CMK (cell line): ENCODE data around the gene ADD3.

Source experiments
- DNase-seq: peaks from one replicate; pipeline ENCODE4 v3.0.0-alpha.2; 2010; ENCODE audit warnings: low read depth

The ADD3 gene

DNA sequence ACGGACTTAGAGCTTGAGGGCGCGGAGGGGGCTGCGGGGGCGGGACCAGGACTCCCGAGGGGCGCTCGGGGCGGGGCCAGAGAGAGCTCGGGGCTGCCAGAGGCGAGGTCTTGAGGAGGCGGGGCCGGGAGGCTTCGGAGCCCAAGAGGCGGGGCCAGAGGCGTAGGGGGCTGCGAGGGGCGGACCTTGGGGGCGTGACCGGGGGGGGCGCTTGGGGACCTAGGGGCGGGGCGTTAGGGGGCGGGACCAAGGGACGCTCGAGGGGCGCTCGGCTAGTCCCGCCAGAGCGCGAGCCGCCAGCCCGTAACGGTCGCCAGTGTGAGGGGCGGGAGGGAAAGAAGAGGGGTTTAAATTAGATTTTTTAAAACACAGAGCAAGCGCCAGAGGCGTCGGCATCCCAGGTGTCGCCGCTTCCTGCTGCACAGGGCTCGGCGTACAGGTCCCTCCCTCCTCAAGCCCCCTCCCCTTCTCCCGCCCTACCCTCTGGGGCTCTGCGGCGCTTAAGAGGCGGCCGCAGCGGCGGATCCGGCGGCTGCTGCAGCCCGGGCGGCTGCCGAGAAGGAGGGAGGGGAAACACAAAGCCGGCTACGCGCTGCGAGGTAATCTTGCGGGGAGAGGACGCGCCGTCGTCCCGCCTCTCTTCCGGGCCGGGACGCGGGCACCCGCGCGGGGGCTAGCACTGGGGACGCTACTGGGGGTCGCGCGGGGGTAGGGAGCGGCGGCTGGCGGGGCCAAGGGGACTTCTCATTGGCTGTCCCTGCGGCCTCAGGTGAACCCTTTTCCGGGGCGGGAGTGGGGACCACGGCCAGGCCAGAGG is at the start of gene ADD3:
Gene ADD3, plus strand, starts transcription at position 284 of the 817 bp plus-strand sequence. CDS start 92,670 bp downstream, outside the sequence.
- DNase-seq = peak; percentile 71

GRCh38 chr10:109958059-109958458 is 49.7 kb upstream of the ADD3 start:
- DNase-seq = no peak

- DNase-seq = no peak
Observed at GRCh38 chr10:109959259-109960145, 48.3 kb upstream of the ADD3 start.

DNA sequence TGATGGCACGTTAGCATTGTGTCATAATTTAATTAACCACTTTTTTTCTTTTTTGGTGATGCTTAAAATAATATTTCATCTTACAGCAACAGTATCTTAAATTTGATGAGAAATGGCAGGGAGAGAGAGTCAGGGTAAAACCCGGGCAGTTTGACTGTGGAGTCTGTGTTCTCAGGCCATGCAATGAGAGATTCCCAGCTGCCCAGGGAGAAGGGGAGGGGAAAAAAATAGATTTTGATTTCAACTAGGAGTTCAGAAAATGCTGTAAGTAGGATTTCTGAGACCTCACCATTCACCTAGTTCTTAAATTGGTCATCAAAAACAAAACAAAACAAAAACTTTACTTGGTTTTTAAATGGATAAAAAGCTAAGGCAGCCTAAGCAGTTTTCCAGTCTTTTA is 47.1 kb upstream of the ADD3 start:
- DNase-seq = no peak

DNA sequence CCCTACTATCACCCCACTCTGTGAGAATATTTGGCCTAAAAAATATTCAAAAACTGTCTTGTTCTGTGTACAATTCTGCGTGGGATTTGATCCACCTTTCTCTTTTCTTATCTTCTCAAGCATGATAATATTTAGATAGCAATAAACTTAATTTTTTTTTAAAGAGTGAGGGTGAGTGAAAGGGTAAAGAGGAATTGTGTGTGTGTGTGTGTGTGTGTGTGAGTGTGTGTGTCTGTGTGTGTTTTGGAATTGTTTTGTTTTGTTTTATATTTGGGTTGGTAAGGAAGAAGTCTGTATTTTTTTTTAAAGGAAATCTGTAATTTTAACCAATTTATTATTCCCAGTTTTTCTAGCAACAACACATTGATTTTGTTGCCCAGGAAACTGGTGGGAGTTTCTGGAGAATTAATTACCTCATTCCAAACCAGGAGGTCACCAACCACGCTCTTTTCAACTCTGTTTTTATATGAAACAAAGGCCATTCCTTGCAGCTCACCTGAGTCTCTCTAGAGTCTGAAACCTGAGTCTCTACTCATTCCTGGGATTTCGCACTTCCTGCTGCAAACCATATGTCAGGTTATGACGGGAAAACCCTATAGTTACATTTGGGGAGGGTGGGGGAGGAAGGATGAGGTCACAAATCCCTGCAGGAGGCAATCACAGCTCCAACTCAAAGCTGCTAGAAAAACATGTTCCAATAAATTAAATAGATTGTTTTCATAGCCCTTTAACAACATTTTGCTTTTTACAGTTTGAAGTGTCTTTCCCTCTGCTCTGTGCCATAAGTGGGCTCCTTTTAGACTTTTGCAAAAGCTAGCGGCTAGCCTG is 46.4 kb upstream of the ADD3 start:
- no peak for DNase-seq

GRCh38 chr10:109962247-109962646 is 45.5 kb upstream of the ADD3 start:
- no peak for DNase-seq

- DNase-seq = no peak
Observed at GRCh38 chr10:109963439-109963838, 44.3 kb upstream of the ADD3 start.

DNA sequence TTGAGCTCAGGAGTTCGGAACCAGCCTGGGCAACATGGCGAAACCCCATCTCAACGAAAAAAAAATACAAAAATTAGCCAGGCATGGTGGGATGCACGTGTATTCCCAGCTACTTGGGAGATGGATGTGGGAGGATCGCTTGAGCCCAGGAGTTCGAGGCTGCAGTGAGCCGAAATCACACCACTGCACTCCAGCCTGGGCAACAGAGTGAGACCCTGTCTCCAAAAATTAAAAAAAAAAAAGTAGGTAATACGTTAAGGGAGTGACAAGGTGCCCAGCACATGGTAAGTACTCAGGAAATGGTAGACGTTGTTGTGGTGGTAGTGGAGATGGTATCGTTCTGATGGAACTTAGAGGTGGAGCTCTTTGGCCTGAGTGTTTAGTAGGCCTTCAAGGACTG is 43.5 kb upstream of the ADD3 start:
- DNase-seq = no peak

GRCh38 chr10:109966961-109967738 is 40.6 kb upstream of the ADD3 start:
- DNase-seq = no peak

DNA sequence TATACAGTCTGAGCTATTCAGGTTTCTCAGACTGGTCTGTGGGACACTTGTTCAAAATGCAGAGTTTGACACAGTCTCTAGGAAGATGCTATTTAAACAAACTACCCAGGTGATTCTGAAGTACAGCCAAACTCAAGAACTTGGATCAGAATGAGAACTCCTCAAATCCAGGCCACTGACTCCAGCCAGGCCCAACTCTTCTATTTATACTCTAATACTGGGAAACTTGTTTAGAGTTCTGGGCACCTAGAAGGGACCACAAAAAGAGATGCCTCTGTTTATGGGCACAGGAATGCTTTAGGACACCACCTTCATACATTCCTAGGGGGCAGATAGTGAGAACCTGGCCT is 40.1 kb upstream of the ADD3 start:
- DNase-seq = no peak

- DNase-seq = no peak
Observed at GRCh38 chr10:109968953-109969759, 38.6 kb upstream of the ADD3 start.

- no peak for DNase-seq
Observed at GRCh38 chr10:109969760-109970346, 37.9 kb upstream of the ADD3 start.

GRCh38 chr10:109971634-109972033 is 36.1 kb upstream of the ADD3 start:
- no peak for DNase-seq

- DNase-seq = no peak
Observed at GRCh38 chr10:109972372-109973001, 35.3 kb upstream of the ADD3 start.

DNA sequence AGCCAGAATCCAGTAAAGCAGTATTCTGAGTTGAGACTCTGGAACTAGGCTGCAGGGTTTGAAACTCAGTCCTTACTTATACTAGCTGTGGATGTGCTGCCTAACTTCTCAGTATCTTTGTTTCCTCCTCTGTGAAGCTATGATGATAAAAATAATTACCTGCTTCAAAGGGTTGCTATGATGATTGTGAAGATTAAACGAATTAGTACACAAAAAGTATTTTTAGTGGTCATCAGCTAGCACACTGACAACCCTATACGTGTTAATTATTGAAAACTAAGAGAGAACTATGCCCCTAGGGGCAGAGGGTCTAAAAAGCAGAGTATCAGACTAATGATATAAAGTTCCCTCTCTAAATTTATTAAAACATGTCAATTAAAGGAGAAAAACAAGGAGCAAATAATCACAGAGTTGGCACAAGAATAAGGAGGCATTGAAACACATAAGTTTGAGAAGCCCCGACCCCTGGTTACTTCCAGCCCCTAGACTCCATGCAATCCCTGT is 34.4 kb upstream of the ADD3 start:
- no peak for DNase-seq

DNA sequence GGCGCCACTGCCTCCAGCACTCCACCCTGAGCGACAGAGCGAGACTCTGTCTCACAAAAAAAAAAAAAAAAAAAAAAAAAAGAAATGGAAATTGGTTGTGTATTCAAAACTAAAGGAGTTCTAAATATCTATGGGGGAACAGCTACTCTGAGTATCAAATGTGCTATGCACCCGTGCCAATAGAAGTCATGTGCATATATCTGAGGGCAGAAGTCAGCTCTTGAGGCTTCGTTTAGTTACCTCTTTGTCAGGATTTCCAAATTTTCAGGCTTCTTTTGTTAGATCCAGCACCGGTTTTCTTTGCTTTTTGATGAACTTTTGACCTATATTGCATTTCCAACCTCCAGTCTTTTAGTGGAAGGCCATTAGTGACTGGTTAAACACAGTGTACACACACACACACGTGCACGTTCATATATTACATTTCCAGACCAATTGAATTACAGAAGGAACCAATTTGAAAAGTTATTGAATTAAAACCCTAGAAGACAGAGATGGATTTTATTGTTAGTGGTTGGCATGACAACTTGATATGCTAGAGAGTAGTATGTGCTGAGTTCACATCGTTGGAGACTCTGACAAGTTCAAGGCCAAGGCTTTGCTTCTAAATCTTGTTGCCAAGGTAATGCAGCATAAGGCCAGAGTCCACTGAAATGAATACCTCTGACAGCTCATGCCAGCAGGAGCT is 33.1 kb upstream of the ADD3 start:
- no peak for DNase-seq

DNA sequence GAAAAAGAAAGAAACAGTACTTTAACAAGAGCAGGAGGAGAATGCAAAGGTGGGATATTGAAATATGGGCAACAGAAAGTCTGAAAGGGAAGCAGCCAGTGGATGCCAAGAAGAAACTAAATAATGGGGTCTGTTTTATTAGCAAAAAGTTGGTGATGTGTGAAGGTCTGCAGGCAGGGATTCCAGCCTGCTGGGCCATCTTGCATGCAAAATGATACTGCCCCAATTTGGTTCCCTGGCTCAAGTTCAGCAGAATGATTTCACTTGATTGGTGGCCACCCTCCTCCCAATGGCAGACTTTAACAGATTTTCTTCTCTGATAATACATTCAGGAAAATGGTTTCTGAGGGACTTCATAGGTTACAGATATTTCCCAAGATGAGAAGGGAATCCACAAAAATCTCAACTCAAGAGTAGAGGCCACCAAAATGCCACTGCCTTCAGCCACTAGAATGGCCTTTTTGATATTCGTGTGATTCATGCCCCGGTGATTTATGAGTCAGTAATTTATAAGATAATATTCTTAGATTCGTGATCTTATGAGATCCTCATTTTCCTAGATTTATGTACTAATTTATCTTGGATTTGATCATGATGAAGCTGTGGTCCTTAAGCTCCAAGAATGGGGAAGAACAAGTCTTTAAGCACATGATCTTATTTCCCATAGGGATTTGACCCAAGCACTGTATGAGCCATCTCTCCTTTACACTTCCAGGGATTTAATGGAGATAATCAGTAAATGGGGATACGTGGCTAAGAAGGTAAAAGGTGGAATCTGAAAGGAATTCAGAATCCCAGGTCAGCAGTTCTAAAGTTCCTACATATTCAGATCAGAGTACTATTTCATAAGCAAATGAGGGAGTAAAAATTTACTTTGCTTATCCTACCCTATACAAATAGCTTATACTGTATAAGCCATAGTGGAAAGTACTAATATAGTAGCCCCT is 32.3 kb upstream of the ADD3 start:
- no peak for DNase-seq

GRCh38 chr10:109976681-109977080 is 31.1 kb upstream of the ADD3 start:
- no peak for DNase-seq
